H9 (cell line): Measurements from ENCODE around the gene PDE7B. TPM values are rescaled to one million over a fixed set of nuclear protein-coding genes. Genes with fewer than 3 reads are reported as not detected.

Source experiments
- DNase-seq: peaks from one replicate; pipeline ENCODE4 v3.0.0-alpha.2; 2017
- H2AFZ ChIP-seq: one replicate; pipeline ENCODE4 v1.6.1; 2013; ENCODE audit warnings: mild to moderate bottlenecking, low read length, control low read depth, moderate library complexity
- H2AK5ac ChIP-seq: 2 replicates; pipeline ENCODE4 v1.6.1; 2013; ENCODE audit warnings: low read length, control low read depth, mixed read lengths; ENCODE audit not compliant: insufficient read length
- H2BK120ac ChIP-seq: one replicate; pipeline ENCODE4 v1.6.1; 2013; ENCODE audit warnings: low read depth, mild to moderate bottlenecking, low read length, control low read depth, inconsistent platforms; ENCODE audit not compliant: poor library complexity, severe bottlenecking
- H2BK12ac ChIP-seq: 2 replicates; pipeline ENCODE4 v1.6.1; 2013; ENCODE audit warnings: low read length, control low read depth, mixed read lengths, low read depth; ENCODE audit not compliant: insufficient read length
- H2BK15ac ChIP-seq: 2 replicates; pipeline ENCODE4 v1.6.1; 2013; ENCODE audit warnings: low read depth, low read length, control low read depth
- H2BK20ac ChIP-seq: one replicate; pipeline ENCODE4 v1.6.1; 2013; ENCODE audit warnings: low read depth, mild to moderate bottlenecking, low read length, control low read depth, inconsistent platforms; ENCODE audit not compliant: poor library complexity, severe bottlenecking
- H2BK5ac ChIP-seq: 2 replicates; pipeline ENCODE4 v1.6.1; 2013; ENCODE audit warnings: low read length, control low read depth, mixed read lengths; ENCODE audit not compliant: insufficient read length
- H3K14ac ChIP-seq: 2 replicates; pipeline ENCODE4 v1.6.1; 2013; ENCODE audit warnings: low read length, control low read depth; ENCODE audit not compliant: insufficient read depth
- H3K18ac ChIP-seq: 2 replicates; pipeline ENCODE4 v1.6.1; 2013; ENCODE audit warnings: low read depth, mild to moderate bottlenecking, mixed read lengths, low read length, control low read depth; ENCODE audit not compliant: insufficient read length
- H3K23ac ChIP-seq: 2 replicates; pipeline ENCODE4 v1.6.1; 2013; ENCODE audit warnings: low read length, control low read depth, mixed read lengths, low read depth; ENCODE audit not compliant: insufficient read length
- H3K23me2 ChIP-seq: 2 replicates; pipeline ENCODE4 v1.6.1; 2013; ENCODE audit warnings: low read depth, mild to moderate bottlenecking, mixed read lengths, low read length, control low read depth; ENCODE audit not compliant: insufficient read length, poor library complexity, severe bottlenecking
- H3K27ac ChIP-seq: 2 replicates; pipeline ENCODE4 v1.5.1; 2013; ENCODE audit warnings: low read length, control low read depth, mixed read lengths, low read depth; ENCODE audit not compliant: insufficient read length
- H3K27me3 ChIP-seq: 2 replicates; pipeline ENCODE4 v1.6.1; 2013; ENCODE audit warnings: low read length, control low read depth, inconsistent platforms; ENCODE audit not compliant: insufficient read depth
- H3K4ac ChIP-seq: 2 replicates; pipeline ENCODE4 v1.6.1; 2013; ENCODE audit warnings: low read depth, mild to moderate bottlenecking, control low read depth, inconsistent platforms, low read length, moderate library complexity
- H3K4me1 ChIP-seq: 2 replicates; pipeline ENCODE4 v1.6.1; 2013; ENCODE audit warnings: low read length, control low read depth, inconsistent platforms; ENCODE audit not compliant: insufficient read depth
- H3K4me2 ChIP-seq: 2 replicates; pipeline ENCODE4 v1.6.1; 2013; ENCODE audit warnings: low read length, control low read depth, mixed read lengths; ENCODE audit not compliant: insufficient read length, insufficient read depth
- H3K56ac ChIP-seq: 2 replicates; pipeline ENCODE4 v1.6.1; 2013; ENCODE audit warnings: low read depth, mild to moderate bottlenecking, mixed read lengths, low read length, control low read depth; ENCODE audit not compliant: insufficient read length
- H3K79me1 ChIP-seq: 2 replicates; pipeline ENCODE4 v1.6.1; 2013; ENCODE audit warnings: low read depth, mild to moderate bottlenecking, moderate library complexity, low read length, control low read depth, inconsistent platforms; ENCODE audit not compliant: insufficient read depth, poor library complexity, severe bottlenecking
- H3K79me2 ChIP-seq: 2 replicates; pipeline ENCODE4 v1.6.1; 2013; ENCODE audit warnings: low read length, control low read depth, inconsistent platforms; ENCODE audit not compliant: insufficient read depth
- H3K9ac ChIP-seq: 2 replicates; pipeline ENCODE4 v1.6.1; 2013; ENCODE audit warnings: low read length, control low read depth, mixed read lengths; ENCODE audit not compliant: insufficient read length; ENCODE audit errors: extremely low read depth
- H3K9me3 ChIP-seq: one replicate; pipeline ENCODE4 v1.6.1; 2013; ENCODE audit warnings: low read depth, low read length, inconsistent platforms; ENCODE audit not compliant: control insufficient read depth
- H3T11ph ChIP-seq: one replicate; pipeline ENCODE4 v1.6.1; 2013; ENCODE audit warnings: mild to moderate bottlenecking, low read length, control low read depth, inconsistent platforms
- H4K20me1 ChIP-seq: one replicate; pipeline ENCODE4 v1.6.1; 2013; ENCODE audit not compliant: control insufficient read depth, insufficient read length, insufficient read depth
- H4K5ac ChIP-seq: 2 replicates; pipeline ENCODE4 v1.6.1; 2013; ENCODE audit warnings: low read depth, mild to moderate bottlenecking, mixed read lengths, low read length, control low read depth; ENCODE audit not compliant: insufficient read length
- H4K8ac ChIP-seq: replicated peaks from 2 replicates; pipeline ENCODE4 v1.6.1; 2013; ENCODE audit warnings: low read length, control low read depth, mixed read lengths, low read depth; ENCODE audit not compliant: insufficient read length
- H4K91ac ChIP-seq: 2 replicates; pipeline ENCODE4 v1.6.1; 2013; ENCODE audit warnings: low read depth, mild to moderate bottlenecking, moderate library complexity, mixed read lengths, low read length, control low read depth; ENCODE audit not compliant: insufficient read length
- H3K27ac Mint-ChIP-seq, 3 experiments: 2 replicates in 2 of 3; 3 replicates in 1 of 3; pipeline ENCODE4 v1.8.0; 2020 to 2021; ENCODE audit warnings: mixed read lengths in 3 of 3, mild to moderate bottlenecking in 1 of 3, moderate library complexity in 1 of 3
- H3K27me3 Mint-ChIP-seq: 2 replicates; pipeline ENCODE4 v1.8.0; 2021; ENCODE audit warnings: low read depth, mild to moderate bottlenecking, moderate library complexity, mixed read lengths
- H3K36me3 Mint-ChIP-seq, 3 experiments: 2 replicates in 2 of 3; 3 replicates in 1 of 3; pipeline ENCODE4 v1.8.0; 2020 to 2021; ENCODE audit warnings: low read depth in 3 of 3, mixed read lengths in 3 of 3; ENCODE audit not compliant: insufficient read depth in 1 of 3
- H3K4me1 Mint-ChIP-seq, 2 experiments: 2 replicates each; pipeline ENCODE4 v1.8.0; 2020; ENCODE audit warnings: mixed read lengths in 2 of 2
- H3K4me3 Mint-ChIP-seq, 2 experiments: 2 replicates in 1 of 2; 3 replicates in 1 of 2; pipeline ENCODE4 v1.8.0; 2020 to 2021; ENCODE audit warnings: mild to moderate bottlenecking in 2 of 2, mixed read lengths in 2 of 2, moderate library complexity in 1 of 2
- H3K9me3 Mint-ChIP-seq, 2 experiments: 2 replicates in 1 of 2; 3 replicates in 1 of 2; pipeline ENCODE4 v1.8.0; 2020; ENCODE audit warnings: mild to moderate bottlenecking in 2 of 2, mixed read lengths in 2 of 2, moderate library complexity in 1 of 2
- CTCF ChIP-seq: fragments of 200-600 bp; sonication (generic); conservative IDR thresholded peaks from 3 replicates; pipeline ENCODE4 v1.8.0; 2021; ENCODE audit warnings: antibody characterized with exemption, mild to moderate bottlenecking
- WGBS: extraction: QIAGEN DNeasy Blood & Tissue Kit; methylation state at CpG from one replicate; pipeline ENCODE4 v1.1.7; 2013; ENCODE audit warnings: missing lambda C conversion rate, low lambda C conversion rate, mixed read lengths; ENCODE audit not compliant: insufficient read length; ENCODE audit errors: extremely low coverage; 5-methylcytosine and 5-hydroxymethylcytosine counted together
- total RNA-seq: library from RNA; stranded (reverse); gene quantifications from 2 replicates; pipeline ENCODE4 v1.2.1, GENCODE V29; 2021

Gene PDE7B
- total RNA-seq, 1 experiment from 2014 or later = not detected

GRCh38 chr6:135993361-135993760 lies 141.9 kb downstream of the PDE7B start:
- WGBS = no CpG with 5 or more reads among the region's 3 CpGs
- Histone ChIP-seq H4K5ac (no peak overlapping the region), H2BK20ac (no peak overlapping the region), H3K14ac (no peak overlapping the region), H3K27me3 (no peaks in the 10 kb centered on the region), H2BK5ac (no peak overlapping the region), H2AFZ (no peak overlapping the region), H2BK12ac (no peak overlapping the region), H3K27ac (no peak overlapping the region), H3K9ac (no peak overlapping the region), H3K4me2 (no peak overlapping the region), H2AK5ac (no peak overlapping the region), H3K56ac (no peak overlapping the region), H4K91ac (no peak overlapping the region), H3T11ph (no peak overlapping the region), H4K8ac (no peak overlapping the region), H4K20me1 (no peaks in the 10 kb centered on the region), H3K18ac (no peak overlapping the region), H3K79me1 (no peaks in the 10 kb centered on the region), H3K9me3 (no peaks in the 10 kb centered on the region), H2BK15ac (no peak overlapping the region), H3K23me2 (no peaks in the 10 kb centered on the region), H2BK120ac (no peak overlapping the region), H3K79me2 (no peaks in the 10 kb centered on the region), H3K4ac (no peak overlapping the region), H3K4me1 (no peaks in the 10 kb centered on the region), H3K23ac (no peak overlapping the region)
- Mint-ChIP-seq H3K36me3 (no peaks in the 10 kb centered on the region), H3K4me1 (no peaks in the 10 kb centered on the region), H3K27me3 (no peaks in the 10 kb centered on the region), H3K27ac (no peak overlapping the region), H3K9me3 (no peaks in the 10 kb centered on the region), H3K4me3 (no peak overlapping the region)
- no peak for DNase-seq
- no peak for TF ChIP-seq CTCF
